Esophagus squamous epithelium (tissue), 4 donors: ENCODE data around the gene ADH1B.

ENCODE experiments used
- CTCF ChIP-seq, 6 experiments: fragments of 450-650 bp in 4 of 6; fragments of 200-600 bp in 2 of 6; sonication (generic) in 2 of 6; IDR thresholded peaks; one replicate each; pipeline ENCODE4 v1.5.1; 2016 to 2019; ENCODE audit warnings: antibody characterized with exemption in 6 of 6, mild to moderate bottlenecking in 4 of 6, moderate library complexity in 4 of 6
- POLR2A ChIP-seq, 4 donors: fragments of 450-650 bp; IDR thresholded peaks; one replicate each; pipeline ENCODE4 v1.6.1; 2017; ENCODE audit warnings: antibody characterized with exemption in 4 of 4, mild to moderate bottlenecking in 4 of 4, moderate library complexity in 3 of 4

GRCh38 chr4:99330648-99331047 lies 9.4 kb upstream of the ADH1B start:
- TF ChIP-seq CTCF (IDR thresholded peaks at IDR 0.05) (no peak), POLR2A (IDR thresholded peaks at IDR 0.05) (no peak)
